GM12878 (cell line): ENCODE measurements around the gene RNF32. TPM values are rescaled to one million over a fixed set of nuclear protein-coding genes. Genes with fewer than 3 reads are reported as not detected.

ENCODE experiments used
- ATAC-seq: fragments of 200-7000 bp; cut with Tn5 transposase; 3 replicates; pipeline ENCODE4 v1.9.1; 2020; ENCODE audit warnings: mild to moderate bottlenecking, moderate library complexity
- BruUV-seq: library from RNA; stranded (reverse); fragments of 400-500 nt; replicated peaks from 2 replicates; lab custom pipeline; 2021; lab: Mats Ljungman, UMichigan
- CTCF ChIA-PET: fragments of 300-600 bp; sonication (Branson Sonifier 250); formaldehyde crosslinking; extraction: SDS; loops from one replicate; lab custom pipeline; 2021; ENCODE audit warnings: inconsistent platforms; lab: Yijun Ruan, JAX
- POLR2A ChIA-PET: fragments of 350-600 bp; formaldehyde crosslinking; extraction: SDS; loops from one replicate; lab custom pipeline; 2021; ENCODE audit warnings: inconsistent platforms; lab: Charles Lee
- RAD21 ChIA-PET: fragments of 300-600 bp; sonication (Branson Sonifier 250); formaldehyde crosslinking; loops from one replicate; lab custom pipeline; 2023; ENCODE audit warnings: antibody characterized with exemption; ENCODE audit not compliant: unreplicated experiment; lab: Charles Lee
- SMC1A ChIA-PET: fragments of 300-600 bp; sonication (Branson Sonifier 250); formaldehyde crosslinking; loops from one replicate; lab custom pipeline; 2023; ENCODE audit not compliant: unreplicated experiment, uncharacterized antibody; lab: Charles Lee
- DNase-seq: peaks from one replicate; pipeline ENCODE4 v3.0.0-alpha.2; 2011; ENCODE audit warnings: low read depth, low spot score
- FAIRE-seq: peaks from 3 replicates; lab custom pipeline; 2011; peaks lifted over from hg19 to GRCh38; lab: Jason Lieb, UNC
- H2AFZ ChIP-seq: 2 replicates; pipeline ENCODE4 v1.6.0; 2011; ENCODE audit warnings: low read depth, low read length, control low read depth; ENCODE audit not compliant: control insufficient read depth
- H3K27ac ChIP-seq: 2 replicates; pipeline ENCODE4 v1.5.1; 2011; ENCODE audit warnings: control low read depth; ENCODE audit not compliant: control insufficient read depth, insufficient read depth
- H3K27me3 ChIP-seq, 2 experiments: replicated peaks in 1 of 2; 2 replicates each; pipeline versions ENCODE4 v1.6.0 to v1.6.1; 2011; ENCODE audit warnings: low read length in 1 of 2; ENCODE audit not compliant: control insufficient read depth in 2 of 2, insufficient read depth in 2 of 2
- H3K36me3 ChIP-seq, 2 experiments: 2 replicates each; pipeline ENCODE4 v1.5.1; 2011; ENCODE audit warnings: low read length in 1 of 2; ENCODE audit not compliant: control insufficient read depth in 2 of 2, insufficient read depth in 2 of 2
- H3K4me1 ChIP-seq: 2 replicates; pipeline ENCODE4 v1.6.1; 2011; ENCODE audit warnings: mild to moderate bottlenecking, low read length, moderate library complexity, mixed read lengths; ENCODE audit not compliant: control insufficient read depth, insufficient read depth
- H3K4me2 ChIP-seq: 2 replicates; pipeline ENCODE4 v1.6.0; 2011; ENCODE audit warnings: control low read depth; ENCODE audit not compliant: control insufficient read depth, insufficient read depth
- H3K4me3 ChIP-seq: fragments of 200-600 bp; sonication (generic); 2 replicates; pipeline ENCODE4 v1.5.1; 2016
- H3K79me2 ChIP-seq: 2 replicates; pipeline ENCODE4 v1.6.0; 2011; ENCODE audit warnings: low read length; ENCODE audit not compliant: control insufficient read depth, insufficient read depth
- H3K9ac ChIP-seq: 2 replicates; pipeline ENCODE4 v1.8.0; 2011; ENCODE audit warnings: low read length, control low read depth, mixed read lengths; ENCODE audit not compliant: control insufficient read depth, insufficient read depth
- H3K9me3 ChIP-seq: replicated peaks from 3 replicates; pipeline ENCODE4 v1.5.1; 2011; ENCODE audit warnings: mild to moderate bottlenecking, low read length; ENCODE audit not compliant: control insufficient read depth, insufficient read depth
- H4K20me1 ChIP-seq: 2 replicates; pipeline ENCODE4 v1.6.0; 2011; ENCODE audit not compliant: control insufficient read depth, insufficient read depth
- ATF2 ChIP-seq: IDR thresholded peaks from 2 replicates; pipeline ENCODE4 v1.6.1; 2012; ENCODE audit warnings: low read length, inconsistent platforms
- BRCA1 ChIP-seq: IDR thresholded peaks from 2 replicates; pipeline ENCODE4 v1.6.1; 2011; ENCODE audit warnings: low read depth, low read length, improper control_type of control experiment
- CBX3 ChIP-seq: fragments of 200-600 bp; sonication (generic); IDR thresholded peaks from 2 replicates; pipeline ENCODE4 v1.6.1; 2016; ENCODE audit warnings: low read depth, borderline replicate concordance
- CHD2 ChIP-seq: IDR thresholded peaks from 2 replicates; pipeline ENCODE4 v1.6.1; 2011; ENCODE audit warnings: low read depth, low read length, improper control_type of control experiment, borderline replicate concordance
- CREB1 ChIP-seq: IDR thresholded peaks from 2 replicates; pipeline ENCODE4 v1.6.1; 2012; ENCODE audit warnings: low read depth, mild to moderate bottlenecking, inconsistent platforms
- FOS ChIP-seq: IDR thresholded peaks from 3 replicates; pipeline ENCODE4 v1.6.1; 2011; ENCODE audit warnings: borderline replicate concordance; ENCODE audit not compliant: insufficient read length; ENCODE audit errors: extremely low read depth
- HDGF ChIP-seq: fragments of 450-650 bp; IDR thresholded peaks from 2 replicates; pipeline ENCODE4 v1.6.1; 2016; ENCODE audit warnings: antibody characterized with exemption
- NFIC ChIP-seq: IDR thresholded peaks from 2 replicates; pipeline ENCODE4 v1.6.1; 2012; ENCODE audit warnings: low read depth, mild to moderate bottlenecking, inconsistent platforms, low read length, moderate library complexity
- PML ChIP-seq: IDR thresholded peaks from 2 replicates; pipeline ENCODE4 v1.6.1; 2012; ENCODE audit warnings: low read length, inconsistent platforms
- SIN3A ChIP-seq: IDR thresholded peaks from 2 replicates; pipeline ENCODE4 v1.6.1; 2012; ENCODE audit warnings: low read depth, low read length, improper control_type of control experiment
- STAT3 ChIP-seq: IDR thresholded peaks from 2 replicates; pipeline ENCODE4 v1.6.1; 2011; ENCODE audit warnings: low read depth, low read length, improper control_type of control experiment
- WRNIP1 ChIP-seq: IDR thresholded peaks from 2 replicates; pipeline ENCODE4 v1.6.1; 2011; ENCODE audit warnings: low read depth, low read length, improper control_type of control experiment, borderline replicate concordance
- WGBS: methylation state at CpG from one replicate; pipeline ENCODE4 v1.1.6; 2016; ENCODE audit warnings: low lambda C conversion rate; ENCODE audit not compliant: insufficient replicate concordance, insufficient coverage; ENCODE audit errors: missing lambda C conversion rate; 5-methylcytosine and 5-hydroxymethylcytosine counted together
- in situ Hi-C: fragments of 300-500 bp; cut with MboI; formaldehyde crosslinking; loops from 9 replicates; pipeline ENCODE4 v1.14.3; 2018; ENCODE audit warnings: mixed read lengths
- intact Hi-C: fragments of 100-400 bp; cut with micrococcal nuclease; formaldehyde crosslinking; loops from one replicate; pipeline ENCODE4 v1.14.2; 2022; ENCODE audit not compliant: unreplicated experiment
- polyA plus RNA-seq, 11 experiments: library from polyadenylated mRNA; depleted of rRNA in 4 of 11; unstranded in 6 of 11; stranded (reverse) in 5 of 11; fragments of >200 nt; fragmentation: Nextera tagmentation in 4 of 11; fragmentation: Illumina TruSeq in 1 of 11; extraction: Ambion mirVana in 4 of 11; extraction: Trizol in 1 of 11; gene quantifications; 1 replicate in 1 of 11; 2 replicates in 10 of 11; pipeline versions ENCODE4 v1.2.1 to v1.2.3, GENCODE V29; 2011 to 2016; ENCODE audit warnings: inconsistent platforms in 2 of 11, missing spikeins in 2 of 11, low read depth in 1 of 11
- total RNA-seq, 4 experiments: library from RNA; depleted of rRNA in 3 of 4; stranded (reverse); fragments of >200 nt in 3 of 4; fragmentation: Illumina TruSeq in 1 of 4; extraction: Trizol in 1 of 4; gene quantifications; 2 replicates each; pipeline versions ENCODE4 v1.2.1 to v1.2.3, GENCODE V29; 2013 to 2021
- TF ChIP-seq, protein P1 (sequence below): fragments of 450-650 bp; IDR thresholded peaks from 2 replicates; pipeline ENCODE4 v1.6.1; 2018; ENCODE audit warnings: mild to moderate bottlenecking, low read depth, moderate library complexity; ENCODE audit not compliant: partially characterized antibody
- TF ChIP-seq, protein P2 (sequence below): fragments of 450-650 bp; IDR thresholded peaks from 2 replicates; pipeline ENCODE4 v1.6.1; 2016; ENCODE audit warnings: mild to moderate bottlenecking, moderate library complexity, borderline replicate concordance

The RNF32 gene
- total and polyA plus RNA-seq, 10 of the 15 experiments (the other 5 are each of a cell fraction or from before 2014, with no cell fraction given): 2.5 to 7.2 (median 3.7) TPM

DNA sequence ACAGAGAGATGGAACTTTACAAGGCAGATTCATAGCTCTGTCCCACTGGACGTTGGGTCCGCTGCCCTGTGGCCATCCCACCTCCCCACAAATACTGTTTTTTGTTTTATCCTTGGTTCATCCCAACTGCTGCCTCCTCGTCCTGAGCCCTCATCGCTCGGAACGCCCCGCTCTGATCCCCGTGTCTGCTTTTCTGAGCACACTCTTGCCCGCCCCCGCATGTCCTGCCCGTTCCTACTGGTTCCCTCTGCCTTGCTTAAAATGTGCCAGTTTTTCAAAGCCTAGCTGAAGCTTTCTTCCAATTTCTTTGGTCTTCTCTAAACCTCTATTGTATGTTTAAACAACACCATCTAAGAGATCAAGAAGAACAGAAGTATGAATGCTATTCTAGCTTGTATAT is 19.4 kb downstream of the RNF32 start (continued):
- TF ChIP-seq, protein P1, sequence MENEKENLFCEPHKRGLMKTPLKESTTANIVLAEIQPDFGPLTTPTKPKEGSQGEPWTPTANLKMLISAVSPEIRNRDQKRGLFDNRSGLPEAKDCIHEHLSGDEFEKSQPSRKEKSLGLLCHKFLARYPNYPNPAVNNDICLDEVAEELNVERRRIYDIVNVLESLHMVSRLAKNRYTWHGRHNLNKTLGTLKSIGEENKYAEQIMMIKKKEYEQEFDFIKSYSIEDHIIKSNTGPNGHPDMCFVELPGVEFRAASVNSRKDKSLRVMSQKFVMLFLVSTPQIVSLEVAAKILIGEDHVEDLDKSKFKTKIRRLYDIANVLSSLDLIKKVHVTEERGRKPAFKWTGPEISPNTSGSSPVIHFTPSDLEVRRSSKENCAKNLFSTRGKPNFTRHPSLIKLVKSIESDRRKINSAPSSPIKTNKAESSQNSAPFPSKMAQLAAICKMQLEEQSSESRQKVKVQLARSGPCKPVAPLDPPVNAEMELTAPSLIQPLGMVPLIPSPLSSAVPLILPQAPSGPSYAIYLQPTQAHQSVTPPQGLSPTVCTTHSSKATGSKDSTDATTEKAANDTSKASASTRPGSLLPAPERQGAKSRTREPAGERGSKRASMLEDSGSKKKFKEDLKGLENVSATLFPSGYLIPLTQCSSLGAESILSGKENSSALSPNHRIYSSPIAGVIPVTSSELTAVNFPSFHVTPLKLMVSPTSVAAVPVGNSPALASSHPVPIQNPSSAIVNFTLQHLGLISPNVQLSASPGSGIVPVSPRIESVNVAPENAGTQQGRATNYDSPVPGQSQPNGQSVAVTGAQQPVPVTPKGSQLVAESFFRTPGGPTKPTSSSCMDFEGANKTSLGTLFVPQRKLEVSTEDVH: no peak
- no peak for TF ChIP-seq WRNIP1
- TF ChIP-seq SIN3A: no peak
- TF ChIP-seq, protein P2, sequence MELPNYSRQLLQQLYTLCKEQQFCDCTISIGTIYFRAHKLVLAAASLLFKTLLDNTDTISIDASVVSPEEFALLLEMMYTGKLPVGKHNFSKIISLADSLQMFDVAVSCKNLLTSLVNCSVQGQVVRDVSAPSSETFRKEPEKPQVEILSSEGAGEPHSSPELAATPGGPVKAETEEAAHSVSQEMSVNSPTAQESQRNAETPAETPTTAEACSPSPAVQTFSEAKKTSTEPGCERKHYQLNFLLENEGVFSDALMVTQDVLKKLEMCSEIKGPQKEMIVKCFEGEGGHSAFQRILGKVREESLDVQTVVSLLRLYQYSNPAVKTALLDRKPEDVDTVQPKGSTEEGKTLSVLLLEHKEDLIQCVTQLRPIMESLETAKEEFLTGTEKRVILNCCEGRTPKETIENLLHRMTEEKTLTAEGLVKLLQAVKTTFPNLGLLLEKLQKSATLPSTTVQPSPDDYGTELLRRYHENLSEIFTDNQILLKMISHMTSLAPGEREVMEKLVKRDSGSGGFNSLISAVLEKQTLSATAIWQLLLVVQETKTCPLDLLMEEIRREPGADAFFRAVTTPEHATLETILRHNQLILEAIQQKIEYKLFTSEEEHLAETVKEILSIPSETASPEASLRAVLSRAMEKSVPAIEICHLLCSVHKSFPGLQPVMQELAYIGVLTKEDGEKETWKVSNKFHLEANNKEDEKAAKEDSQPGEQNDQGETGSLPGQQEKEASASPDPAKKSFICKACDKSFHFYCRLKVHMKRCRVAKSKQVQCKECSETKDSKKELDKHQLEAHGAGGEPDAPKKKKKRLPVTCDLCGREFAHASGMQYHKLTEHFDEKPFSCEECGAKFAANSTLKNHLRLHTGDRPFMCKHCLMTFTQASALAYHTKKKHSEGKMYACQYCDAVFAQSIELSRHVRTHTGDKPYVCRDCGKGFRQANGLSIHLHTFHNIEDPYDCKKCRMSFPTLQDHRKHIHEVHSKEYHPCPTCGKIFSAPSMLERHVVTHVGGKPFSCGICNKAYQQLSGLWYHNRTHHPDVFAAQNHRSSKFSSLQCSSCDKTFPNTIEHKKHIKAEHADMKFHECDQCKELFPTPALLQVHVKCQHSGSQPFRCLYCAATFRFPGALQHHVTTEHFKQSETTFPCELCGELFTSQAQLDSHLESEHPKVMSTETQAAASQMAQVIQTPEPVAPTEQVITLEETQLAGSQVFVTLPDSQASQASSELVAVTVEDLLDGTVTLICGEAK: no peak

- WGBS: 99% methylated on average over 5 of the region's 5 CpGs
- in situ Hi-C loops (no loop called here), intact Hi-C loops (no loop called here)
- ChIA-PET POLR2A (no interaction called here), SMC1A (interaction anchor here (0.6 kb wide), 1 partner anchor 115 kb away, joined by 3 read pairs; no protein-coding TSS in a partner anchor), RAD21 (interaction anchor here (0.6 kb wide), 1 partner anchor 692 kb away, joined by 3 read pairs; no protein-coding TSS in a partner anchor), CTCF (no interaction called here)
- Histone ChIP-seq H3K4me2 (no peak overlapping the region), H2AFZ (no peak overlapping the region), H3K4me1 (peaks cover 2% of the 10 kb centered on the region; the same call in 1 of the 2 replicates), H4K20me1 (no peaks in the 10 kb centered on the region), H3K9ac (no peak overlapping the region), H3K27ac (no peak overlapping the region), H3K27me3 (no peaks in the 10 kb centered on the region), H3K4me3 (no peak overlapping the region), H3K9me3 (no peaks in the 10 kb centered on the region), H3K36me3 (no peaks in the 10 kb centered on the region), H3K79me2 (no peaks in the 10 kb centered on the region)
- ATAC-seq (no peak), FAIRE-seq (no peak), DNase-seq (no peak)
- no TSS peak for BruUV-seq
- no peak for TF ChIP-seq STAT3
- TF ChIP-seq WRNIP1: no peak
- no peak for TF ChIP-seq NFIC
- no peak for TF ChIP-seq CREB1
- no peak for TF ChIP-seq ATF2
- no peak for TF ChIP-seq HDGF
- TF ChIP-seq CHD2: no peak
- TF ChIP-seq BRCA1: no peak
- no peak for TF ChIP-seq CBX3
- TF ChIP-seq PML: no peak
- TF ChIP-seq FOS: no peak
Observed at GRCh38 chr7:156661637-156662036, 21.1 kb downstream of the RNF32 start.
